NCI-H510A (cell line): ENCODE data around the gene ZNF644.
"Not testable (repeated sequence)": the region's sequence is repeated elsewhere in the genome, so short reads cannot be mapped to it uniquely, and the experiment has no call there.

Experiments
- DNase-seq: peaks from one replicate; lab custom pipeline; 2025; lab: John Stamatoyannopoulos, UW

Gene ZNF644

GRCh38 chr1:90986953-90987352, 34.9 kb downstream of the ZNF644 start:
- DNase-seq = no peak

GRCh38 chr1:90977522-90977921, 44.3 kb downstream of the ZNF644 start:
- no peak for DNase-seq

GRCh38 chr1:90973897-90974798, 47.7 kb downstream of the ZNF644 start:
- no peak for DNase-seq

GRCh38 chr1:90970208-90970607, 51.6 kb downstream of the ZNF644 start:
- no peak for DNase-seq

GRCh38 chr1:90969241-90969640, 52.6 kb downstream of the ZNF644 start:
- no peak for DNase-seq

- DNase-seq = no peak
Observed at GRCh38 chr1:90964444-90965035, 57.3 kb downstream of the ZNF644 start.

- DNase-seq = no peak
Observed at GRCh38 chr1:90963651-90964050, 58.2 kb downstream of the ZNF644 start.

GRCh38 chr1:90963236-90963635, 58.6 kb downstream of the ZNF644 start:
- DNase-seq = no peak

GRCh38 chr1:90959352-90960206, 62.3 kb downstream of the ZNF644 start:
- no peak for DNase-seq

GRCh38 chr1:90957497-90957896, 64.3 kb downstream of the ZNF644 start:
- no peak for DNase-seq

- DNase-seq = no peak
Observed at GRCh38 chr1:90955769-90956168, 66.1 kb downstream of the ZNF644 start.

GRCh38 chr1:90952906-90953305, 68.9 kb downstream of the ZNF644 start:
- no peak for DNase-seq

- DNase-seq = no peak
Observed at GRCh38 chr1:90951009-90951408, 70.8 kb downstream of the ZNF644 start.

- no peak for DNase-seq
Observed at GRCh38 chr1:90948301-90948700, 73.5 kb downstream of the ZNF644 start.

- DNase-seq = no peak
Observed at GRCh38 chr1:90946630-90947029, 75.2 kb downstream of the ZNF644 start.

- DNase-seq = no peak
Observed at GRCh38 chr1:90945287-90945686, 76.5 kb downstream of the ZNF644 start.

- no peak for DNase-seq
Observed at GRCh38 chr1:90943966-90944365, 77.9 kb downstream of the ZNF644 start.

GRCh38 chr1:90940746-90941145, 81.1 kb downstream of the ZNF644 start:
- DNase-seq = no peak

GRCh38 chr1:90936731-90937130, 85.1 kb downstream of the ZNF644 start:
- DNase-seq = no peak

GRCh38 chr1:90936061-90936460, 85.8 kb downstream of the ZNF644 start:
- DNase-seq = no peak

GRCh38 chr1:90928231-90928630, 93.6 kb downstream of the ZNF644 start:
- not testable (repeated sequence) for DNase-seq

- not testable (repeated sequence) for DNase-seq
Observed at GRCh38 chr1:90927674-90928073, 94.2 kb downstream of the ZNF644 start.

- no peak for DNase-seq
Observed at GRCh38 chr1:90926971-90927370, 94.9 kb downstream of the ZNF644 start.
